HepG2 (cell line): ENCODE data around the gene TBX15.

Source experiments
- FOXK1 ChIP-seq: sonication (generic); formaldehyde crosslinking; IDR thresholded peaks from 2 replicates; pipeline ENCODE4 v1.4.0; 2020; ENCODE audit warnings: low read depth, missing genetic modification reagents, borderline replicate concordance
- GABPB1 ChIP-seq: IDR thresholded peaks from 2 replicates; pipeline ENCODE4 v1.6.1; 2016; ENCODE audit warnings: mild to moderate bottlenecking, missing genetic modification reagents, moderate library complexity, missing compliant biosample characterization
- IRF2 ChIP-seq: IDR thresholded peaks from 2 replicates; pipeline ENCODE4 v1.6.1; 2018; ENCODE audit warnings: missing genetic modification reagents, missing compliant biosample characterization
- MATR3 ChIP-seq: sonication (generic); formaldehyde crosslinking; IDR thresholded peaks from 2 replicates; pipeline ENCODE4 v1.4.0; 2020; ENCODE audit warnings: missing genetic modification reagents
- ZNF768 ChIP-seq: sonication (generic); formaldehyde crosslinking; IDR thresholded peaks from 2 replicates; pipeline ENCODE4 v1.4.0; 2020; ENCODE audit warnings: missing genetic modification reagents
- TF ChIP-seq, protein P1 (sequence below): sonication (generic); formaldehyde crosslinking; IDR thresholded peaks from 2 replicates; pipeline ENCODE4 v1.5.0; 2020; ENCODE audit warnings: mild to moderate bottlenecking, missing genetic modification reagents, moderate library complexity
- TF ChIP-seq, protein P2 (sequence below), 2 experiments: sonication (generic) in 1 of 2; formaldehyde crosslinking in 1 of 2; IDR thresholded peaks; 2 replicates each; pipeline versions ENCODE4 v1.5.1 to v1.6.1; 2011 to 2020; ENCODE audit warnings: borderline replicate concordance in 1 of 2, low read depth in 1 of 2, low read length in 1 of 2, mild to moderate bottlenecking in 1 of 2, missing genetic modification reagents in 1 of 2, moderate library complexity in 1 of 2

DNA sequence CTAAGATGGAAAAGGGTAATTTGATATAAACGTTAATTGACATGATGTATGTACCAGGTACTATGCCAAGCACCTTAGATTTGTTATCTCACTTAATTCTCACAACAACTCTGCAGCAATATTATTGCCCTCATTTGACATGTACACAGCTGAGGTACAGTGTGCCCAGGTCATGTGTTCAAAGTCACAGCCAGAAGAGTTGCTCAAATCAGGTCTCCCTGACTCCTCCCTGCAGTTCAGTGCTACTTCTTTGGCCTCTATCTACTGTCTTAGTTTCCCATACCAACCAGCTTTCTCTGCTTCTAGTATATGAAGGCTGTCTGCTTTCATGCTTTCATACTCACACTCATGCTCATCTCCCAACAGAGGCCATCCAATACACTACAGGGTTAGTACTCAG is 15.1 kb downstream of the TBX15 start:
- TF ChIP-seq ZNF768 (CRISPR knock-in tag) (no peak), FOXK1 (no peak), GABPB1 (CRISPR knock-in tag) (no peak), MATR3 (CRISPR knock-in tag) (no peak), IRF2 (no peak)
- TF ChIP-seq, protein P1, sequence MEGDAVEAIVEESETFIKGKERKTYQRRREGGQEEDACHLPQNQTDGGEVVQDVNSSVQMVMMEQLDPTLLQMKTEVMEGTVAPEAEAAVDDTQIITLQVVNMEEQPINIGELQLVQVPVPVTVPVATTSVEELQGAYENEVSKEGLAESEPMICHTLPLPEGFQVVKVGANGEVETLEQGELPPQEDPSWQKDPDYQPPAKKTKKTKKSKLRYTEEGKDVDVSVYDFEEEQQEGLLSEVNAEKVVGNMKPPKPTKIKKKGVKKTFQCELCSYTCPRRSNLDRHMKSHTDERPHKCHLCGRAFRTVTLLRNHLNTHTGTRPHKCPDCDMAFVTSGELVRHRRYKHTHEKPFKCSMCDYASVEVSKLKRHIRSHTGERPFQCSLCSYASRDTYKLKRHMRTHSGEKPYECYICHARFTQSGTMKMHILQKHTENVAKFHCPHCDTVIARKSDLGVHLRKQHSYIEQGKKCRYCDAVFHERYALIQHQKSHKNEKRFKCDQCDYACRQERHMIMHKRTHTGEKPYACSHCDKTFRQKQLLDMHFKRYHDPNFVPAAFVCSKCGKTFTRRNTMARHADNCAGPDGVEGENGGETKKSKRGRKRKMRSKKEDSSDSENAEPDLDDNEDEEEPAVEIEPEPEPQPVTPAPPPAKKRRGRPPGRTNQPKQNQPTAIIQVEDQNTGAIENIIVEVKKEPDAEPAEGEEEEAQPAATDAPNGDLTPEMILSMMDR (CRISPR knock-in tag) = no peak
- TF ChIP-seq, protein P2, sequence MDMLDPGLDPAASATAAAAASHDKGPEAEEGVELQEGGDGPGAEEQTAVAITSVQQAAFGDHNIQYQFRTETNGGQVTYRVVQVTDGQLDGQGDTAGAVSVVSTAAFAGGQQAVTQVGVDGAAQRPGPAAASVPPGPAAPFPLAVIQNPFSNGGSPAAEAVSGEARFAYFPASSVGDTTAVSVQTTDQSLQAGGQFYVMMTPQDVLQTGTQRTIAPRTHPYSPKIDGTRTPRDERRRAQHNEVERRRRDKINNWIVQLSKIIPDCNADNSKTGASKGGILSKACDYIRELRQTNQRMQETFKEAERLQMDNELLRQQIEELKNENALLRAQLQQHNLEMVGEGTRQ (IDR thresholded peaks at IDR 0.05; ENCODE audit: low read depth, low read length) = no peak
- TF ChIP-seq, protein P2 (CRISPR knock-in tag; IDR thresholded peaks at IDR 0.05; ENCODE audit: borderline replicate concordance) = no peak
